HT-29 (cell line): ENCODE data around the gene RPL10A. TPM values are rescaled to one million over a fixed set of nuclear protein-coding genes. Genes with fewer than 3 reads are reported as not detected.
"Not testable (repeated sequence)": the region's sequence is repeated elsewhere in the genome, so short reads cannot be mapped to it uniquely, and the experiment has no call there.

Experiments
- DNase-seq: peaks from one replicate; pipeline ENCODE4 v3.0.0-alpha.2; 2015; ENCODE audit warnings: low spot score
- small RNA-seq: library from RNA; depleted of rRNA; stranded (forward); fragments of <200 nt; gene quantifications from one replicate; pipeline ENCODE3, GENCODE V24; 2014
- total RNA-seq: library from RNA; depleted of rRNA; stranded (reverse); fragments of >200 nt; shearing (Covaris generic); gene quantifications from 2 replicates; pipeline ENCODE4 v1.2.3, GENCODE V29; 2014; rRNA removed

The RPL10A gene
- total RNA-seq, 1 experiment from 2014 or later, result 1,706 TPM

- no peak for DNase-seq
Observed at GRCh38 chr6:35510916-35511561, 42.8 kb downstream of the RPL10A start.

- no peak for DNase-seq
Observed at GRCh38 chr6:35511562-35511941, 43.4 kb downstream of the RPL10A start.

DNA sequence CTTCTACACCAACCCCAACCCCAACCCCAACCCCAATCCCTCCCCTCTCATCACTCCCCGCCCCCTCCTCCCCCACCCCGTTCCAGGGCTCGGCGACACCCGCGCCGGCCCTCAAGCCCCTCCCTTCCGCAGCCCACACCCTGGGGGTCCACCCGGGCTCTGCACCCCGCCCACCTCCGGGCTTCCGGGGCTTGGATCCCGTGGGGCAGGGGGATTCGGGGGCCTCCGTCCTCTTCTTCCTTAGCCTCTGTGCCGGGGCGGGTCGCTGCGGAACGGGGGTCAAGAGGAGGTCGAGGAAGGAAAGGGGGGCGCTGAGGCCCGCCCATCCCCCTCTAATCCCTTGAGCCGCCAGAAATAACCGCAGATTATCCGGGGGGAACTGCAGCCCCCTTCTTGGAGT lies 43.8 kb downstream of the RPL10A start:
- DNase-seq, result no peak

- no peak for DNase-seq
Observed at GRCh38 chr6:35512740-35513139, 44.5 kb downstream of the RPL10A start, which contains the start of gene TULP1. TSS of gene TULP1 (minus strand) at chr6:35512896. CDS start at chr6:35512858, 38 bp downstream.

DNA sequence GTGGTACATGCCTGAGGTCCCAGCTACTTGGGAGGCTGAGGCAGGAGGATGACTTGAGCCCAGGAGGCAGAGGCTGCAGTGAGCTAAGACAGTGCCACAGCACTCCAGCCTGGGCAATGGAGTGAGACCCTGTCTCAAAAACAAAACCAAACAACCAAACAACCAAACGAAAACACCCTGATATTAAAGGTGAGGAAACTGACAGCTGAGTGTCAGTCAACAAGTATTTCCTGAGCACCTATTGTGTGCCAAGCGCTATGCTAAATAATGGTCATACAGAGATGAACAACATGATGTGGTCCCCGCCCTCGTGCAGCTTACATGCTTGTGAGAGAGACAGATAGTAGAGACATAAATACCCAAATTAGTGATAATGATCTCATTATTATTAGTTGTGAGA lies 46.4 kb downstream of the RPL10A start:
- no peak for DNase-seq

GRCh38 chr6:35515939-35516338 lies 47.7 kb downstream of the RPL10A start:
- DNase-seq, result not testable (repeated sequence)

DNA sequence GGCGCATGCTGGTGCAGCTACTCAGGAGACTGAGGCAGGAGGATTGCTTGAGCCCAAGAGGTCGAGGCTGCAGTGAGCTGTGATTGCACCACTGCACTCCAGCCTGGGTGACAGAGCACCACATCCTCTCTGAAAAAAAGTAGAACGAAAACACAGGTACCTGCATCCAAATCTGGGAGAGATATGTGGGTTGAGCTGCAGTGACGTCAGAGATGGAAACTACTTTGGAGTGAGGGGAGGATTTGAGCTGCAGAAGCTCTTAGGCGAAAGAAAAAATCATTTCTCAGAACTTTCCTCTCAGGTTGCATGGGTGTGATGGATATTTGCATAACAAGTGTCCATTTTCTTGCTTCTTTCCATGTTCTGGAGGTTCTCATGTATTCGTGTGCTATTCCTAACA lies 48.5 kb downstream of the RPL10A start:
- DNase-seq, result no peak

DNA sequence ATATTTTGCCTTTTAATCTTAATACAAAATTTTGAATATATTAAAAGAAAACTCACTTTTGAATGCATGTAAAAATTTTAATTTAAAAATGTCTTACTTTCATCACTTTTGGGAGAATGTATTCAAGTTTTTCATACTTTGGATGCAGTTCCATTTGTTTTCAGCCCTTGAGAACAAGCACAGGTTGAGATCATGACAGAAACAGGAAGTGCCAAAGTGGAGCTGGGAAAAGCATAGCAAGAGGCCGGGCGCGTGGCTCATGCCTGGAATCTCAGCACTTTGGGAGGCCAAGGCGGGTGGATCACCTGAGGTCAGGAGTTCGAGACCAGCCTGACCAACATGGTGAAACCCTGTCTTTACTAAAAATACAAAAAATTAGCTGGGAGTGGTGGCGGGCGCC lies 49.8 kb downstream of the RPL10A start:
- not testable (repeated sequence) for DNase-seq

- DNase-seq, result no peak
Observed at GRCh38 chr6:35518566-35519312, 50.5 kb downstream of the RPL10A start.

DNA sequence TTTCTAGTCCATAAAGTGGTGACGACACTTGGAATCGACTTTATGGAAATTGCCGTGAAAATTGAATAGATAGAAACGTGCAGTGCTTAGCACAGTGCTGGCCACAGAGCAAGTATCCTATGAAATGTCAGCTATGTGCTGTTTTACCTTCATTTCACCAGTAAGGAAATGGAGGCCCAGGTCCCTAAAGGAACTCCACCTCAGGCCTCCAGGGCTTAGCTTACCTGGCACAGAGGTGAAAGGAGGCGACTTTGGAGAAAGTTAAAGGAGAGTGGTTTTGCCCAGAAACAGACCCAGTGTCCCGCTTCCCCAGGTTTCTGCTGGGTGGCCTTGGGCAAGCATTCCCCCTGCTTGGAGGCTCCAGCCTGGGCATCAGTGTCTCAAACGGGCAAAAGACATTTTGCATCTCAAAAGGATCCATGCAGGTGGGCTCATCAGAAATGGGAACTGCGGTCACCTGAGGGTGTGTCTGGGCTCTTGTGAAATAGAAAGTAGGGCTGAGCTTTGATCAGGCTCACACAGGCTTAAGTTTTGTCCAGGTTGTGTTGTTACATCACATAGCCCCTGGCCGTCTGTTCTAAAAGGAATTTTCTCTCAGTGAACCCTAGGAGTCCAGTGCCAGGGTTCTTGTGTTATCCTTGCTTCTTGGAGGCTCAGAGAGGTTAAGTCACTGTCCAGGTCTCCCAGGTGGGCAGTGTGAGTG lies 51.3 kb downstream of the RPL10A start:
- DNase-seq, result no peak

Small RNA genes within 50 kb of the gene (small RNA-seq; reads per million reads assigned to genes)
- not detected for gene MIR7111

Other genes starting within 250 kb of the RPL10A start
- 19.5 and 23.1 TPM in 2 replicates for gene ZNF76, start 208.7 kb upstream of the RPL10A start, total RNA-seq
- gene DEF6, start 170.6 kb upstream of the RPL10A start, total RNA-seq, result 2.0 and 3.2 TPM in 2 replicates
- 10.1 and 13.7 TPM in 2 replicates for gene PPARD, start 125.8 kb upstream of the RPL10A start, total RNA-seq
- 7.4 and 8.6 TPM in 2 replicates for gene FANCE, start 16.1 kb upstream of the RPL10A start, total RNA-seq
- gene TEAD3, start 28.7 kb downstream of the RPL10A start, total RNA-seq, result 25.7 and 27.4 TPM in 2 replicates
- 0.48 TPM in 1 of 2 replicates, not detected in the other for gene TULP1, start 44.5 kb downstream of the RPL10A start, total RNA-seq
- 6.6 and 7.7 TPM in 2 replicates for gene FKBP5, start 220.5 kb downstream of the RPL10A start, total RNA-seq